Measurements from ENCODE around the gene CALCOCO1. TPM values are rescaled to one million over a fixed set of nuclear protein-coding genes. Genes with fewer than 3 reads are reported as not detected.

CALCOCO1 gene
- total RNA-seq, 2 experiments from 2014 or later: 12.8 to 25.1 TPM

- peaks cover 4% of the 10 kb centered on the region for H3K4me1 ChIP-seq (ENCODE audit: insufficient read depth, low read length, poor library complexity, severe bottlenecking)
- H3K36me3 ChIP-seq (ENCODE audit: insufficient read depth, low read length): no peaks in the 10 kb centered on the region
- ChIA-PET POLR2A (no interaction called here), CTCF (ENCODE audit: unreplicated experiment) (no interaction called here)
- TF ChIP-seq CTCF (conservative IDR thresholded peaks at IDR 0.05; ENCODE audit: low read length) (no peak), EZH2phosphoT487 (IDR thresholded peaks at IDR 0.05; ENCODE audit: borderline replicate concordance, low read depth, low read length) (no peak)
- intact Hi-C loops (cut with micrococcal nuclease; ENCODE audit: unreplicated experiment): no loop called here
- no peaks in the 10 kb centered on the region for H3K9me2 ChIP-seq (ENCODE audit: insufficient read depth, low read length)
- H3K79me2 ChIP-seq (ENCODE audit: insufficient read depth, low read depth, low read length): no peaks in the 10 kb centered on the region
- no peak overlapping the region for H3K27ac ChIP-seq (ENCODE audit: low read depth, low read length, poor library complexity, severe bottlenecking)
- peak overlapping the region; percentile 46; the same call in 1 of the 2 replicates for H3K4me2 ChIP-seq (ENCODE audit: low read length)
- no peaks in the 10 kb centered on the region for H4K20me1 ChIP-seq (ENCODE audit: insufficient read depth, low read length)
- no peaks in the 10 kb centered on the region for H3K9me3 ChIP-seq (ENCODE audit: low read length)
- no peak for DNase-seq (ENCODE audit: low spot score)
- BruUV-seq (replicated peaks): no TSS peak
- no peak overlapping the region for H2AFZ ChIP-seq (ENCODE audit: low read length)
- no peak overlapping the region for H3K4me3 ChIP-seq (ENCODE audit: low read depth, low read length, poor library complexity, severe bottlenecking)
These were observed 10.7 kb upstream of the CALCOCO1 start for GRCh38 chr12:53737951-53738405.

- H3K4me2 ChIP-seq (ENCODE audit: low read length): no peak overlapping the region
- DNase-seq (ENCODE audit: low spot score): no peak
- CTCF ChIA-PET (ENCODE audit: unreplicated experiment): no interaction called here
- TF ChIP-seq EZH2phosphoT487 (IDR thresholded peaks at IDR 0.05; ENCODE audit: borderline replicate concordance, low read depth, low read length) (no peak), CTCF (conservative IDR thresholded peaks at IDR 0.05; ENCODE audit: low read length) (no peak)
- H3K36me3 ChIP-seq (ENCODE audit: insufficient read depth, low read length): no peaks in the 10 kb centered on the region
- no peaks in the 10 kb centered on the region for H3K9me3 ChIP-seq (ENCODE audit: low read length)
- intact Hi-C loops (cut with micrococcal nuclease; ENCODE audit: unreplicated experiment): no loop called here
- H3K4me3 ChIP-seq (ENCODE audit: low read depth, low read length, poor library complexity, severe bottlenecking): no peak overlapping the region
- H3K27ac ChIP-seq (ENCODE audit: low read depth, low read length, poor library complexity, severe bottlenecking): no peak overlapping the region
- no peak overlapping the region for H2AFZ ChIP-seq (ENCODE audit: low read length)
- H4K20me1 ChIP-seq (ENCODE audit: insufficient read depth, low read length): no peaks in the 10 kb centered on the region
- no peaks in the 10 kb centered on the region for H3K9me2 ChIP-seq (ENCODE audit: insufficient read depth, low read length)
- H3K79me2 ChIP-seq (ENCODE audit: insufficient read depth, low read depth, low read length): no peaks in the 10 kb centered on the region
- POLR2A ChIA-PET: interaction anchor here (0.6 kb wide), 1 partner anchor 248 kb away, joined by 4 read pairs; no protein-coding TSS in a partner anchor
- BruUV-seq (replicated peaks): no TSS peak
- peaks cover 4% of the 10 kb centered on the region for H3K4me1 ChIP-seq (ENCODE audit: insufficient read depth, low read length, poor library complexity, severe bottlenecking)
These were observed 10.0 kb upstream of the CALCOCO1 start for GRCh38 chr12:53737093-53737808.

- POLR2A ChIA-PET: interaction anchor here (0.6 kb wide), 1 partner anchor 247 kb away, joined by 4 read pairs; no protein-coding TSS in a partner anchor
- Histone ChIP-seq H3K4me3 (ENCODE audit: low read depth, low read length, poor library complexity, severe bottlenecking) (no peak overlapping the region), H2AFZ (ENCODE audit: low read length) (no peak overlapping the region), H3K4me2 (ENCODE audit: low read length) (no peak overlapping the region), H3K27ac (ENCODE audit: low read depth, low read length, poor library complexity, severe bottlenecking) (no peak overlapping the region), H3K9me2 (ENCODE audit: insufficient read depth, low read length) (no peaks in the 10 kb centered on the region), H3K79me2 (ENCODE audit: insufficient read depth, low read depth, low read length) (no peaks in the 10 kb centered on the region), H3K4me1 (ENCODE audit: insufficient read depth, low read length, poor library complexity, severe bottlenecking) (peaks cover 4% of the 10 kb centered on the region), H3K9me3 (ENCODE audit: low read length) (no peaks in the 10 kb centered on the region), H4K20me1 (ENCODE audit: insufficient read depth, low read length) (no peaks in the 10 kb centered on the region), H3K36me3 (ENCODE audit: insufficient read depth, low read length) (no peaks in the 10 kb centered on the region)
- TF ChIP-seq CTCF (conservative IDR thresholded peaks at IDR 0.05; ENCODE audit: low read length) (no peak), EZH2phosphoT487 (IDR thresholded peaks at IDR 0.05; ENCODE audit: borderline replicate concordance, low read depth, low read length) (no peak)
- intact Hi-C loops (cut with micrococcal nuclease; ENCODE audit: unreplicated experiment): no loop called here
- BruUV-seq (replicated peaks): no TSS peak
- DNase-seq (ENCODE audit: low spot score): no peak
- CTCF ChIA-PET (ENCODE audit: unreplicated experiment): no interaction called here
These were observed 9.3 kb upstream of the CALCOCO1 start for GRCh38 chr12:53736592-53736991.

All from OCI-LY7 (cell line).